ENCODE results near the gene ZFP42.

The ZFP42 gene

DNA sequence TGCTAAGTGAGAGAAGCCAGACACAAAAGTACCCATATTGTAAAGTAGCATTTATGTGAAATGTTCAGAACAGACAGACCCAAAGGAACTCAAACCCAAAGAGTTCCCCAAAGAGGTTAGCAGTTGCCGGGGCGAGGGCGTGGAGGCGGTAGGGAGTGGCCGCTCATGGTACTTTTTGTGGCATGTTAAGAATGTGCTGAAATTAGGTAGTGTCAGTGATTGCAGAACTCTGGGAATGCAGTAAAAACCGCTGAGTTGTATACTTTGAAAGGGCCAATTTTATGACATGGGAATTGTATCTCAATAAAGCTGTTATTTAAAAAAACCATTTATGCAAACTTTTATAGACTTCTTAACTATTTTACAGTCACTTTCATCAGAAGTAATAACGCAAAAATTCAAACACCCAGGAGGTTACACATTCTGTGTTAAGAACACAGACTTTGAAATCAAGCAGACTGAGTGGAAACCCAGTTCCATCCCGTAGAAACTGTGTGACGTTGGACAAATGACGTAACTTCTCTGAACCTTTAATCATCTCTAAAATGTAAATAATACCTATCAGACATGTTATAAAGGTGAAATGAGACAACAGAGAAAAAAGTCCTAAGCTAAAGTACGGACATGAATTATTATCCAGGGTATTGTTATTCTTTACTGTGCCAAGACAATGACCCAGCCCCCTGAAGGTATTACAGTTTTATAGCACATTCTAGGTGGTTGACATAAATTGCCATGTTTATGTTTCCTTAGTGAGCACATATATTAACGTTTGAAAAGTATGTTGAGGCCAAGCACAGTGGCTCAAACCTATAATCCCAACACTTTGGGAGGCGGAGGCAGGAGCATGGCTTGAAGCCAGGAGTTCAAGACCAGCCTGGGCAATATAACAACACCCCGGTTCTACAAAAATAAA lies 19.7 kb downstream of the ZFP42 start:
- TF ChIP-seq EZH2 (IDR thresholded peaks at IDR 0.05) (no peak), FOXP2 (optimal IDR thresholded peaks at IDR 0.05; ENCODE audit: control extremely low read depth, extremely low read length, insufficient read depth) (no peak), POLR2AphosphoS5 (IDR thresholded peaks at IDR 0.05; ENCODE audit: borderline replicate concordance, low read depth, low read length) (no peak)
- Histone ChIP-seq H3K9me3 (ENCODE audit: low read depth, low read length) (no peaks in the 10 kb centered on the region), H3K4me3 (no peak overlapping the region), H3K36me3 (ENCODE audit: insufficient read depth, low read length) (no peaks in the 10 kb centered on the region), H3K9ac (ENCODE audit: insufficient read length) (no peak overlapping the region), H3K27ac (no peak overlapping the region)
- DNase-seq (ENCODE audit: low read depth, low spot score): no peak

GRCh38 chr4:188016754-188017153 lies 21.2 kb downstream of the ZFP42 start:
- no peak overlapping the region for H3K9ac ChIP-seq (ENCODE audit: insufficient read length)
- no peak for DNase-seq (ENCODE audit: low read depth, low spot score)
- no peak overlapping the region for H3K27ac ChIP-seq
- no peaks in the 10 kb centered on the region for H3K9me3 ChIP-seq (ENCODE audit: low read depth, low read length)
- no peak overlapping the region for H3K4me3 ChIP-seq
- H3K36me3 ChIP-seq (ENCODE audit: insufficient read depth, low read length): no peaks in the 10 kb centered on the region
- TF ChIP-seq EZH2 (IDR thresholded peaks at IDR 0.05) (no peak), FOXP2 (optimal IDR thresholded peaks at IDR 0.05; ENCODE audit: control extremely low read depth, extremely low read length, insufficient read depth) (no peak), POLR2AphosphoS5 (IDR thresholded peaks at IDR 0.05; ENCODE audit: borderline replicate concordance, low read depth, low read length) (no peak)

GRCh38 chr4:188018262-188018661 lies 22.7 kb downstream of the ZFP42 start:
- Histone ChIP-seq H3K9ac (ENCODE audit: insufficient read length) (no peak overlapping the region), H3K4me3 (no peak overlapping the region), H3K27ac (no peak overlapping the region), H3K36me3 (ENCODE audit: insufficient read depth, low read length) (no peaks in the 10 kb centered on the region), H3K9me3 (ENCODE audit: low read depth, low read length) (no peaks in the 10 kb centered on the region)
- TF ChIP-seq POLR2AphosphoS5 (IDR thresholded peaks at IDR 0.05; ENCODE audit: borderline replicate concordance, low read depth, low read length) (no peak), FOXP2 (optimal IDR thresholded peaks at IDR 0.05; ENCODE audit: control extremely low read depth, extremely low read length, insufficient read depth) (no peak), EZH2 (IDR thresholded peaks at IDR 0.05) (no peak)
- DNase-seq (ENCODE audit: low read depth, low spot score): no peak

DNA sequence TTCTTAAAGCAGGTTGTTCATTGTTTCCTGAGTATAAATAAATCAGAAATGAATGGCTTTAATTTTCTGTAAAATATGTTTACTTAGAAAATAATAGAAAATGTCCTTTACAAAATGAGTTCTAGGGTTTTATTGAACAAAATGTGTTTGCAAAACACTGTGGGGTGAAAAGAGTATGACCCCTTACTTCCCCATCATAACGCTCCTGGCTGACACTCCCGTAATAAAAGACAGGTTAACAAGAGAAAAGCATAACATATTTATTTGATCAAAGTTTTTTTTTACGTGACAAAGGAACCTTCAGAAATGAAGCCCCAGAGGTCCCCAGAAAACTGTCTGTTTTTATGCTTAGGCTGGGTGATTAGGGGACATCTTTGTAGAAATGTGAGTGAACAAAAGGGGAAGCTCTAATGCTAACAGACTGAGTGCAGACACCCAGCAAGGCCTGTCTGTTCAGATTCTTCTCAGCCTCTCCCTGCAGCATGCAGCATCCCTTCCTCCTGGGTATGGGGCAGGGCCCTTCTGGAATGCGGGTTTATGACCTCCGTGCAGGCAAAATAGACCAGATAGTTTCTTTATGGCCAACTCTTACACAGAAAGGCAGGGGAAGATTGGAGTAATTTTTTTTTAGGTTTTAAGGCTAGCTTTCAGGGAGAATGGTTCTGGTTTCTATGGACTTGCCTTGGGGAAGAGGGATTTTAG lies 26.1 kb downstream of the ZFP42 start:
- TF ChIP-seq EZH2 (IDR thresholded peaks at IDR 0.05) (no peak), FOXP2 (optimal IDR thresholded peaks at IDR 0.05; ENCODE audit: control extremely low read depth, extremely low read length, insufficient read depth) (no peak), POLR2AphosphoS5 (IDR thresholded peaks at IDR 0.05; ENCODE audit: borderline replicate concordance, low read depth, low read length) (no peak)
- H3K4me3 ChIP-seq: no peak overlapping the region
- H3K9ac ChIP-seq (ENCODE audit: insufficient read length): no peak overlapping the region
- H3K36me3 ChIP-seq (ENCODE audit: insufficient read depth, low read length): no peaks in the 10 kb centered on the region
- H3K27ac ChIP-seq: no peak overlapping the region
- no peak for DNase-seq (ENCODE audit: low read depth, low spot score)
- H3K9me3 ChIP-seq (ENCODE audit: low read depth, low read length): no peaks in the 10 kb centered on the region

DNA sequence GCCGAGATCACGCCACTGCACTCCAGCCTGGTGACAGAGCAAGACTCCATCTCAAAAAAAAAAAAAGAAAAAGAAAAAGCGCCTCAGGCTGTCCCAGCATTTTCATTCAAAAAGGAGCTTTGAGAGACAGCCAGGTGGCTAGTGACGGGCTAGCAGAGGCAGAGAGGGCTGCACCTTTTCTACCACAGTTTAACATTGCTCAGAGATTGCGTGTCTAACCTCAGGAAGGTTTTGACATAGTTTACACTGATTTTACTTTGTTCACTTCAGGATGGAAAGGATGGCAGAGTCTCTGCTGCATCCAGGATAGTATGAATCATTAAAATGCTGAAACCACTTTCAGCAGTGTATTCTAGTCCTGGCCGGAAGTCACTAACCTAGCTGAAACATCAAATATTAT lies 28.1 kb downstream of the ZFP42 start:
- DNase-seq (ENCODE audit: low read depth, low spot score): no peak
- Histone ChIP-seq H3K9me3 (ENCODE audit: low read depth, low read length) (no peaks in the 10 kb centered on the region), H3K27ac (no peak overlapping the region), H3K9ac (ENCODE audit: insufficient read length) (no peak overlapping the region), H3K36me3 (ENCODE audit: insufficient read depth, low read length) (no peaks in the 10 kb centered on the region), H3K4me3 (no peak overlapping the region)
- TF ChIP-seq POLR2AphosphoS5 (IDR thresholded peaks at IDR 0.05; ENCODE audit: borderline replicate concordance, low read depth, low read length): no peak
- no peak for TF ChIP-seq FOXP2 (optimal IDR thresholded peaks at IDR 0.05; ENCODE audit: control extremely low read depth, extremely low read length, insufficient read depth)

GRCh38 chr4:188025476-188025875 lies 29.9 kb downstream of the ZFP42 start:
- no peak for DNase-seq (ENCODE audit: low read depth, low spot score)
- TF ChIP-seq FOXP2 (optimal IDR thresholded peaks at IDR 0.05; ENCODE audit: control extremely low read depth, extremely low read length, insufficient read depth) (no peak), POLR2AphosphoS5 (IDR thresholded peaks at IDR 0.05; ENCODE audit: borderline replicate concordance, low read depth, low read length) (no peak), EZH2 (IDR thresholded peaks at IDR 0.05) (no peak)
- Histone ChIP-seq H3K36me3 (ENCODE audit: insufficient read depth, low read length) (no peaks in the 10 kb centered on the region), H3K4me3 (no peak overlapping the region), H3K9ac (ENCODE audit: insufficient read length) (no peak overlapping the region), H3K27ac (no peak overlapping the region), H3K9me3 (ENCODE audit: low read depth, low read length) (no peaks in the 10 kb centered on the region)

GRCh38 chr4:188029114-188029513 lies 33.5 kb downstream of the ZFP42 start:
- no peak overlapping the region for H3K27ac ChIP-seq
- H3K9ac ChIP-seq (ENCODE audit: insufficient read length): no peak overlapping the region
- H3K36me3 ChIP-seq (ENCODE audit: insufficient read depth, low read length): no peaks in the 10 kb centered on the region
- DNase-seq (ENCODE audit: low read depth, low spot score): no peak
- TF ChIP-seq EZH2 (IDR thresholded peaks at IDR 0.05) (no peak), POLR2AphosphoS5 (IDR thresholded peaks at IDR 0.05; ENCODE audit: borderline replicate concordance, low read depth, low read length) (no peak), FOXP2 (optimal IDR thresholded peaks at IDR 0.05; ENCODE audit: control extremely low read depth, extremely low read length, insufficient read depth) (no peak)
- H3K9me3 ChIP-seq (ENCODE audit: low read depth, low read length): no peaks in the 10 kb centered on the region
- no peak overlapping the region for H3K4me3 ChIP-seq

GRCh38 chr4:188030401-188030800 lies 34.8 kb downstream of the ZFP42 start:
- DNase-seq (ENCODE audit: low read depth, low spot score): no peak
- Histone ChIP-seq H3K4me3 (no peak overlapping the region), H3K36me3 (ENCODE audit: insufficient read depth, low read length) (no peaks in the 10 kb centered on the region), H3K27ac (no peak overlapping the region), H3K9me3 (ENCODE audit: low read depth, low read length) (no peaks in the 10 kb centered on the region), H3K9ac (ENCODE audit: insufficient read length) (no peak overlapping the region)
- TF ChIP-seq POLR2AphosphoS5 (IDR thresholded peaks at IDR 0.05; ENCODE audit: borderline replicate concordance, low read depth, low read length): no peak
- TF ChIP-seq EZH2 (IDR thresholded peaks at IDR 0.05): no peak
- TF ChIP-seq FOXP2 (optimal IDR thresholded peaks at IDR 0.05; ENCODE audit: control extremely low read depth, extremely low read length, insufficient read depth): no peak

Data from SK-N-MC (cell line).